ENCODE data around the gene LYRM7.
A peak's percentile ranks its signal among the peaks of the same experiment; 100 is the strongest.
"Not testable (repeated sequence)": the region's sequence is repeated elsewhere in the genome, so short reads cannot be mapped to it uniquely, and the experiment has no call there.

LYRM7 gene

GRCh38 chr5:131182839-131183238 lies 12.1 kb downstream of the LYRM7 start:
- DNase-seq: no peak

- no peak for DNase-seq
These were observed 14.9 kb downstream of the LYRM7 start for GRCh38 chr5:131185523-131186104.

- DNase-seq: no peak
These were observed 16.0 kb downstream of the LYRM7 start for GRCh38 chr5:131186561-131187256.

GRCh38 chr5:131193106-131193505 lies 22.4 kb downstream of the LYRM7 start:
- DNase-seq: no peak

GRCh38 chr5:131193897-131194296 lies 23.2 kb downstream of the LYRM7 start:
- DNase-seq: not testable (repeated sequence)

GRCh38 chr5:131194725-131195124 lies 24.0 kb downstream of the LYRM7 start:
- no peak for DNase-seq

- DNase-seq: no peak
These were observed 25.0 kb downstream of the LYRM7 start for GRCh38 chr5:131195696-131196095.

GRCh38 chr5:131196331-131196730 lies 25.6 kb downstream of the LYRM7 start:
- DNase-seq: no peak

- no peak for DNase-seq
These were observed 27.9 kb downstream of the LYRM7 start for GRCh38 chr5:131198625-131199024.

- no peak for DNase-seq
These were observed 29.8 kb downstream of the LYRM7 start for GRCh38 chr5:131200560-131200959.

- DNase-seq: no peak
These were observed 34.2 kb downstream of the LYRM7 start for GRCh38 chr5:131204964-131205363.

GRCh38 chr5:131206061-131206460 lies 35.3 kb downstream of the LYRM7 start:
- DNase-seq: no peak

GRCh38 chr5:131206772-131207171 lies 36.0 kb downstream of the LYRM7 start:
- DNase-seq: no peak

- DNase-seq: no peak
These were observed 38.4 kb downstream of the LYRM7 start for GRCh38 chr5:131209175-131209505.

GRCh38 chr5:131209506-131210150 lies 38.9 kb downstream of the LYRM7 start:
- DNase-seq: peak; percentile 44 to 52

GRCh38 chr5:131210151-131210510 lies 39.4 kb downstream of the LYRM7 start:
- no peak for DNase-seq

GRCh38 chr5:131211669-131212068 lies 40.9 kb downstream of the LYRM7 start:
- DNase-seq: no peak

GRCh38 chr5:131212471-131213021 lies 41.8 kb downstream of the LYRM7 start:
- no peak for DNase-seq

- DNase-seq: no peak
These were observed 44.0 kb downstream of the LYRM7 start for GRCh38 chr5:131214609-131215227.

- no peak for DNase-seq
These were observed 47.0 kb downstream of the LYRM7 start for GRCh38 chr5:131217791-131218190.

- no peak for DNase-seq
These were observed 47.6 kb downstream of the LYRM7 start for GRCh38 chr5:131218392-131218791.

- DNase-seq: no peak
These were observed 49.8 kb downstream of the LYRM7 start for GRCh38 chr5:131220566-131220965.

GRCh38 chr5:131221008-131221703 lies 50.4 kb downstream of the LYRM7 start:
- DNase-seq: no peak
